CD4-positive, alpha-beta T cell (primary cell): ENCODE data around the gene MRO. TPM values are rescaled to one million over a fixed set of nuclear protein-coding genes. Genes with fewer than 3 reads are reported as not detected.
"Not testable (repeated sequence)": the region's sequence is repeated elsewhere in the genome, so short reads cannot be mapped to it uniquely, and the experiment has no call there.

Experiments used
- ATAC-seq: fragments of 200-7000 bp; cut with Tn5 transposase; one replicate; pipeline ENCODE4 v1.10.0; 2022; ENCODE audit warnings: mild to moderate bottlenecking; ENCODE audit not compliant: poor library complexity
- CTCF ChIA-PET: fragments of 350-600 bp; sonication (Branson Sonifier 250); formaldehyde crosslinking; loops from one replicate; lab custom pipeline; 2021; ENCODE audit warnings: antibody characterized with exemption, inconsistent platforms; lab: Charles Lee
- POLR2A ChIA-PET: fragments of 350-600 bp; sonication (Branson Sonifier 250); formaldehyde crosslinking; loops from one replicate; lab custom pipeline; 2021; ENCODE audit warnings: antibody characterized with exemption, inconsistent platforms; lab: Charles Lee
- DNase-seq, 14 experiments: peaks; one replicate each; pipeline ENCODE4 v3.0.0-alpha.2; 2013 to 2020; ENCODE audit warnings: mixed read lengths in 2 of 14
- H3K27ac ChIP-seq, 2 donors: one replicate each; pipeline versions ENCODE4 v1.5.1 to v1.7.0; 2013; ENCODE audit warnings: low read length in 2 of 2, low read depth in 1 of 2, mild to moderate bottlenecking in 1 of 2
- H3K27me3 ChIP-seq, 2 experiments: 1 replicate in 1 of 2; 2 replicates in 1 of 2; pipeline versions ENCODE4 v1.6.1 to v1.7.0; 2013; ENCODE audit warnings: low read length in 2 of 2, control low read depth in 1 of 2, mild to moderate bottlenecking in 1 of 2, moderate library complexity in 1 of 2; ENCODE audit not compliant: insufficient read depth in 2 of 2, control insufficient read depth in 1 of 2
- H3K36me3 ChIP-seq: one replicate; pipeline ENCODE4 v1.6.1; 2013; ENCODE audit warnings: low read length, control low read depth; ENCODE audit not compliant: insufficient read depth
- H3K4me1 ChIP-seq: one replicate; pipeline ENCODE4 v1.6.1; 2013; ENCODE audit warnings: low read length, control low read depth; ENCODE audit not compliant: insufficient read depth
- H3K4me3 ChIP-seq: one replicate; pipeline ENCODE4 v1.5.1; 2013; ENCODE audit warnings: mild to moderate bottlenecking, low read length, moderate library complexity
- H3K9me3 ChIP-seq, 2 experiments: 1 replicate in 1 of 2; 2 replicates in 1 of 2; pipeline versions ENCODE4 v1.6.1 to v1.7.0; 2013; ENCODE audit warnings: low read length in 2 of 2, mild to moderate bottlenecking in 2 of 2, control low read depth in 1 of 2, moderate library complexity in 1 of 2; ENCODE audit not compliant: control insufficient read depth in 1 of 2, insufficient read depth in 1 of 2
- H3K27ac Mint-ChIP-seq: one replicate; pipeline ENCODE4 v1.8.0; 2020; ENCODE audit warnings: mixed read lengths
- H3K27me3 Mint-ChIP-seq: one replicate; pipeline ENCODE4 v1.8.0; 2021; ENCODE audit warnings: mixed read lengths
- H3K36me3 Mint-ChIP-seq: one replicate; pipeline ENCODE4 v1.8.0; 2021; ENCODE audit warnings: low read depth, mixed read lengths
- H3K4me1 Mint-ChIP-seq: one replicate; pipeline ENCODE4 v1.8.0; 2021; ENCODE audit warnings: low read depth, mixed read lengths
- H3K4me3 Mint-ChIP-seq: one replicate; pipeline ENCODE4 v1.8.0; 2020; ENCODE audit warnings: mild to moderate bottlenecking, mixed read lengths
- H3K9me3 Mint-ChIP-seq: one replicate; pipeline ENCODE4 v1.8.0; 2020; ENCODE audit warnings: mixed read lengths
- CTCF ChIP-seq: fragments of 200-600 bp; IDR thresholded peaks from one replicate; pipeline ENCODE4 v1.8.0; 2022; ENCODE audit warnings: antibody characterized with exemption, mild to moderate bottlenecking
- intact Hi-C, 2 experiments: fragments of 100-400 bp; cut with DNase I in 1 of 2; cut with micrococcal nuclease in 1 of 2; formaldehyde crosslinking; loops; one replicate each; pipeline versions ENCODE4 v1.15.1 to v1.9.0; 2023 to 2025; cut with DNase I, micrococcal nuclease
- total RNA-seq, 174 experiments: library from RNA in 2 of 174; stranded (reverse) in 2 of 174; gene quantifications; one replicate each; pipeline ENCODE4 v1.2.3 and lab custom pipeline; 2021 to 2026

MRO gene
- total RNA-seq, 2 experiments from 2014 or later = not detected

- CTCF ChIA-PET = no interaction called here
- Histone ChIP-seq H3K27ac (no peak overlapping the region), H3K4me3 (no peak overlapping the region), H3K4me1 (no peaks in the 10 kb centered on the region), H3K36me3 (no peaks in the 10 kb centered on the region), H3K9me3 (no peaks in the 10 kb centered on the region), H3K27me3 (no peaks in the 10 kb centered on the region)
- peaks cover 26% of the 10 kb centered on the region for H3K27me3 Mint-ChIP-seq
- H3K27ac Mint-ChIP-seq = no peak overlapping the region
- H3K4me1 Mint-ChIP-seq = no peaks in the 10 kb centered on the region
- POLR2A ChIA-PET = no interaction called here
- no peaks in the 10 kb centered on the region for H3K36me3 Mint-ChIP-seq
- intact Hi-C loops = no loop called here
- no peak for TF ChIP-seq CTCF
- H3K4me3 Mint-ChIP-seq = no peak overlapping the region
- H3K9me3 Mint-ChIP-seq = no peaks in the 10 kb centered on the region
- DNase-seq = no peak
- ATAC-seq = no peak
These were observed 36.3 kb downstream of the MRO start for GRCh38 chr18:50783553-50783952.

- DNase-seq, H3K36me3 Mint-ChIP-seq, H3K9me3 ChIP-seq, H3K36me3 ChIP-seq, H3K27ac ChIP-seq, H3K9me3 Mint-ChIP-seq, H3K27me3 ChIP-seq, H3K27ac Mint-ChIP-seq, intact Hi-C loops, H3K4me1 ChIP-seq, ATAC-seq, POLR2A ChIA-PET, H3K4me1 Mint-ChIP-seq, H3K4me3 ChIP-seq, H3K4me3 Mint-ChIP-seq: not testable (repeated sequence)
- H3K27me3 Mint-ChIP-seq = peaks cover 36% of the 10 kb centered on the region
- CTCF ChIA-PET = interaction anchor here (0.6 kb wide), 1 partner anchor 18 kb away, joined by 4 read pairs; no protein-coding TSS in a partner anchor
These were observed 40.8 kb downstream of the MRO start for GRCh38 chr18:50779021-50779420.

- Histone ChIP-seq H3K36me3 (no peaks in the 10 kb centered on the region), H3K27me3 (peaks cover 0 to 3% of the 10 kb centered on the region in 2 experiments), H3K4me3 (no peak overlapping the region), H3K4me1 (no peaks in the 10 kb centered on the region), H3K27ac (no peak overlapping the region), H3K9me3 (peaks cover 0 to 4% of the 10 kb centered on the region in 2 experiments)
- intact Hi-C loops = no loop called here
- no peaks in the 10 kb centered on the region for H3K4me1 Mint-ChIP-seq
- TF ChIP-seq CTCF = no peak
- ChIA-PET POLR2A (no interaction called here), CTCF (no interaction called here)
- DNase-seq (no peak), ATAC-seq (no peak)
- no peak overlapping the region for H3K27ac Mint-ChIP-seq
- peaks cover 46% of the 10 kb centered on the region for H3K27me3 Mint-ChIP-seq
- no peak overlapping the region for H3K4me3 Mint-ChIP-seq
- H3K36me3 Mint-ChIP-seq = no peaks in the 10 kb centered on the region
- peaks cover 2% of the 10 kb centered on the region for H3K9me3 Mint-ChIP-seq
These were observed 43.4 kb downstream of the MRO start for GRCh38 chr18:50776383-50776782.

GRCh38 chr18:50775726-50776125 is 44.1 kb downstream of the MRO start:
- H3K27ac ChIP-seq = no peak overlapping the region
- Mint-ChIP-seq H3K36me3 (no peaks in the 10 kb centered on the region), H3K4me1 (no peaks in the 10 kb centered on the region), H3K27me3 (peaks cover 46% of the 10 kb centered on the region), H3K9me3 (peaks cover 3% of the 10 kb centered on the region), H3K27ac (no peak overlapping the region), H3K4me3 (no peak overlapping the region)
- POLR2A ChIA-PET = no interaction called here
- CTCF ChIA-PET = no interaction called here
- H3K36me3 ChIP-seq = no peaks in the 10 kb centered on the region
- TF ChIP-seq CTCF = no peak
- intact Hi-C loops = no loop called here
- H3K4me1 ChIP-seq = no peaks in the 10 kb centered on the region
- H3K4me3 ChIP-seq = no peak overlapping the region
- H3K9me3 ChIP-seq = peaks cover 0 to 4% of the 10 kb centered on the region in 2 experiments
- ATAC-seq = no peak
- H3K27me3 ChIP-seq = peaks cover 0 to 3% of the 10 kb centered on the region in 2 experiments
- DNase-seq = no peak
